ENCODE results near the gene ENTREP1. TPM values are rescaled to one million over a fixed set of nuclear protein-coding genes. Genes with fewer than 3 reads are reported as not detected.
"Not testable (repeated sequence)": the region's sequence is repeated elsewhere in the genome, so short reads cannot be mapped to it uniquely, and the experiment has no call there.

The ENTREP1 gene
- total RNA-seq, 1 donor from 2014 or later = 3.1 TPM

- H3K27me3 ChIP-seq (ENCODE audit: control insufficient read depth, insufficient read depth, low read length) = no peaks in the 10 kb centered on the region
- TF ChIP-seq CTCF (IDR thresholded peaks at IDR 0.05; ENCODE audit: insufficient read depth, low read length, poor library complexity, severe bottlenecking) = no peak
- DNase-seq (ENCODE audit: low read depth) = no peak
- no peaks in the 10 kb centered on the region for H3K36me3 ChIP-seq (ENCODE audit: control insufficient read depth, insufficient read depth, low read length)
- H3K4me3 ChIP-seq (ENCODE audit: low read depth, low read length) = no peak overlapping the region
These were observed 67.8 kb downstream of the ENTREP1 start for GRCh38 chr9:69392826-69393225.

GRCh38 chr9:69393425-69393824 lies 68.4 kb downstream of the ENTREP1 start:
- no peak for TF ChIP-seq CTCF (IDR thresholded peaks at IDR 0.05; ENCODE audit: insufficient read depth, low read length, poor library complexity, severe bottlenecking)

GRCh38 chr9:69395718-69396117 lies 70.7 kb downstream of the ENTREP1 start:
- DNase-seq (ENCODE audit: low read depth) = no peak
- H3K36me3 ChIP-seq (ENCODE audit: control insufficient read depth, insufficient read depth, low read length) = no peaks in the 10 kb centered on the region
- TF ChIP-seq CTCF (IDR thresholded peaks at IDR 0.05; ENCODE audit: insufficient read depth, low read length, poor library complexity, severe bottlenecking) = no peak
- no peaks in the 10 kb centered on the region for H3K27me3 ChIP-seq (ENCODE audit: control insufficient read depth, insufficient read depth, low read length)
- H3K4me3 ChIP-seq (ENCODE audit: low read depth, low read length) = no peak overlapping the region

More at GRCh38 chr9:69393425-69393824, 68.4 kb downstream of the ENTREP1 start:
- Histone ChIP-seq H3K27me3 (ENCODE audit: control insufficient read depth, insufficient read depth, low read length) (no peaks in the 10 kb centered on the region), H3K36me3 (ENCODE audit: control insufficient read depth, insufficient read depth, low read length) (no peaks in the 10 kb centered on the region), H3K4me3 (ENCODE audit: low read depth, low read length) (no peak overlapping the region)
- no peak for DNase-seq (ENCODE audit: low read depth)

GRCh38 chr9:69396759-69397158 lies 71.7 kb downstream of the ENTREP1 start:
- no peaks in the 10 kb centered on the region for H3K27me3 ChIP-seq (ENCODE audit: control insufficient read depth, insufficient read depth, low read length)
- no peaks in the 10 kb centered on the region for H3K36me3 ChIP-seq (ENCODE audit: control insufficient read depth, insufficient read depth, low read length)
- no peak for TF ChIP-seq CTCF (IDR thresholded peaks at IDR 0.05; ENCODE audit: insufficient read depth, low read length, poor library complexity, severe bottlenecking)
- no peak overlapping the region for H3K4me3 ChIP-seq (ENCODE audit: low read depth, low read length)
- no peak for DNase-seq (ENCODE audit: low read depth)

GRCh38 chr9:69397384-69398214 lies 72.6 kb downstream of the ENTREP1 start:
- Histone ChIP-seq H3K36me3 (ENCODE audit: control insufficient read depth, insufficient read depth, low read length) (no peaks in the 10 kb centered on the region), H3K27me3 (ENCODE audit: control insufficient read depth, insufficient read depth, low read length) (no peaks in the 10 kb centered on the region), H3K4me3 (ENCODE audit: low read depth, low read length) (no peak overlapping the region)
- no peak for TF ChIP-seq CTCF (IDR thresholded peaks at IDR 0.05; ENCODE audit: insufficient read depth, low read length, poor library complexity, severe bottlenecking)
- DNase-seq (ENCODE audit: low read depth) = no peak

- no peak for TF ChIP-seq CTCF (IDR thresholded peaks at IDR 0.05; ENCODE audit: insufficient read depth, low read length, poor library complexity, severe bottlenecking)
- no peak for DNase-seq (ENCODE audit: low read depth)
- Histone ChIP-seq H3K4me3 (ENCODE audit: low read depth, low read length) (no peak overlapping the region), H3K36me3 (ENCODE audit: control insufficient read depth, insufficient read depth, low read length) (no peaks in the 10 kb centered on the region), H3K27me3 (ENCODE audit: control insufficient read depth, insufficient read depth, low read length) (no peaks in the 10 kb centered on the region)
These were observed 75.5 kb downstream of the ENTREP1 start for GRCh38 chr9:69400470-69400869.

- not testable (repeated sequence) for DNase-seq (ENCODE audit: low read depth); H3K36me3 ChIP-seq (ENCODE audit: control insufficient read depth, insufficient read depth, low read length); H3K4me3 ChIP-seq (ENCODE audit: low read depth, low read length); H3K27me3 ChIP-seq (ENCODE audit: control insufficient read depth, insufficient read depth, low read length)
These were observed 84.9 kb downstream of the ENTREP1 start for GRCh38 chr9:69409936-69410335.

All from kidney epithelial cell (primary cell).